ENCODE measurements around the gene RARB. TPM values are rescaled to one million over a fixed set of nuclear protein-coding genes. Genes with fewer than 3 reads are reported as not detected.

RARB gene
- total RNA-seq, 1 experiment from 2014 or later = not detected

DNA sequence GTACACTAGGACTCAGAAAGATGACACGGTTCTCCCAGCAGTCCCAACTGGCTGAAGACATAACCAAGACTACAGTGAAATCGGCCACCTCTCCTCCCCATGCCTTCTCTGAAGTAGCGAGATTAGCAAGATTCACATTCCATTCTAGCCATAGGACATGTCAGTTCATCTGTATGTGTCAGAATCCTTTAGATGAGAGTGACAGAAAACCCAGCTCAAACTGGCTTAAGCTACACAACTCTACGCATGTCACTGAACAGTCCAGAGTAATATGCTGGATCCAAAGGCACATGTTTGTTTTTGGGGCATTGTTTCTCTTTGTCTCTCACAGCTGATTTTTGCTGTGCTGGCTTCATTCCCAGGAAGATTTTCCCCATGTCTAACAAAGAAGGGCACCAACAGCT is 75.8 kb downstream of the RARB start:
- Histone ChIP-seq H3K4me2 (ENCODE audit: low read length) (no peak overlapping the region), H4K20me1 (ENCODE audit: low read length) (no peaks in the 10 kb centered on the region), H2AFZ (ENCODE audit: low read length) (no peak overlapping the region), H3K9ac (ENCODE audit: low read length) (no peak overlapping the region), H3K4me1 (ENCODE audit: insufficient read depth, low read length) (no peaks in the 10 kb centered on the region), H3K27me3 (ENCODE audit: low read length) (peaks cover 14% of the 10 kb centered on the region; the same call in 1 of the 2 replicates), H3K9me2 (replicated peaks; ENCODE audit: low read length) (no peaks in the 10 kb centered on the region), H3K9me3 (ENCODE audit: low read length) (no peaks in the 10 kb centered on the region), H3F3A (ENCODE audit: low read length, unreplicated experiment) (no peaks in the 10 kb centered on the region), H3K79me2 (ENCODE audit: low read length) (no peaks in the 10 kb centered on the region), H3K27ac (ENCODE audit: low read length) (no peak overlapping the region), H3K36me3 (ENCODE audit: low read depth, low read length) (no peaks in the 10 kb centered on the region), H3K4me3 (ENCODE audit: low read length) (no peak overlapping the region)
- DNase-seq (no peak), ATAC-seq (no peak)
- POLR2A ChIA-PET (ENCODE audit: unreplicated experiment) = no interaction called here
- BruUV-seq (replicated peaks) = no TSS peak
- intact Hi-C loops (cut with micrococcal nuclease) = no loop called here
- CTCF ChIA-PET = no interaction called here
- TF ChIP-seq EZH2 (IDR thresholded peaks at IDR 0.05; ENCODE audit: low read length, unreplicated experiment) = no peak
- no peak for TF ChIP-seq EZH2phosphoT487 (IDR thresholded peaks at IDR 0.05; ENCODE audit: borderline replicate concordance, low read length)
- TF ChIP-seq CTCF (conservative IDR thresholded peaks at IDR 0.05; ENCODE audit: low read depth, low read length) = no peak

DNA sequence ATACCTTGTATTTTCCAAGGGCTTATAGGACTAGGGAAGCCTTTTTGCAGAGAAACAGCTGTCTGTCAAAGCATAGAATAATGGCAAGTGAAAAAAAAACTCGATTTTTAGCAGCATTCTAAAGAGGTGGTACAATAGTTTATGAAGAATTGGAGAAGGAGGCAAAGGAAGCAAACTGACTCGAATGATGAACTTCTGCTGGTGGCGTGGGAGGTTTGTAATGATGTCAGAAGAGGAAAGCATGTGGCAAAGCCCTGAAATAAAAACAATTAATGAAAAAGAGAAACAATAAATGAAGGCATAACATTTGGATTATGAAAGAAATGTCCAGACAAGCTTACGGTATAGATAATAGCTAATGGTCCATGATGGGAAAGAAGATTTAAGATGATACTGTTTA is 77.5 kb downstream of the RARB start:
- no TSS peak for BruUV-seq (replicated peaks)
- intact Hi-C loops (cut with micrococcal nuclease) = no loop called here
- no peak overlapping the region for H3K27ac ChIP-seq (ENCODE audit: low read length)

More for the DNA sequence above, 77.5 kb downstream of the RARB start:
- ChIA-PET CTCF (no interaction called here), POLR2A (ENCODE audit: unreplicated experiment) (no interaction called here)
- Histone ChIP-seq H4K20me1 (ENCODE audit: low read length) (no peaks in the 10 kb centered on the region), H3K9me3 (ENCODE audit: low read length) (no peaks in the 10 kb centered on the region), H2AFZ (ENCODE audit: low read length) (no peak overlapping the region), H3K27me3 (ENCODE audit: low read length) (peaks cover 19% of the 10 kb centered on the region; the same call in 1 of the 2 replicates), H3K9ac (ENCODE audit: low read length) (no peak overlapping the region), H3K36me3 (ENCODE audit: low read depth, low read length) (no peaks in the 10 kb centered on the region), H3K9me2 (replicated peaks; ENCODE audit: low read length) (no peaks in the 10 kb centered on the region), H3K79me2 (ENCODE audit: low read length) (no peaks in the 10 kb centered on the region), H3K4me3 (ENCODE audit: low read length) (no peak overlapping the region), H3K4me2 (ENCODE audit: low read length) (no peak overlapping the region), H3F3A (ENCODE audit: low read length, unreplicated experiment) (no peaks in the 10 kb centered on the region), H3K4me1 (ENCODE audit: insufficient read depth, low read length) (no peaks in the 10 kb centered on the region)
- TF ChIP-seq EZH2phosphoT487 (IDR thresholded peaks at IDR 0.05; ENCODE audit: borderline replicate concordance, low read length) = no peak
- TF ChIP-seq CTCF (conservative IDR thresholded peaks at IDR 0.05; ENCODE audit: low read depth, low read length) = no peak
- no peak for TF ChIP-seq EZH2 (IDR thresholded peaks at IDR 0.05; ENCODE audit: low read length, unreplicated experiment)
- no peak for DNase-seq
- no peak for ATAC-seq

Data from PC-3 (cell line).